HTERT RPE-1 (cell line): ENCODE data around the gene FNDC3B.

Experiments
- in situ Hi-C: fragments of 300-500 bp; cut with MboI; formaldehyde crosslinking; loops from 4 replicates; pipeline ENCODE4 v1.14.3; 2020; ENCODE audit warnings: low sequenced_read_pairs

FNDC3B gene

GRCh38 chr3:172300862-172301261 lies 261.5 kb downstream of the FNDC3B start:
- in situ Hi-C loops: no loop called here

- in situ Hi-C loops: no loop called here
These were observed 262.8 kb downstream of the FNDC3B start for GRCh38 chr3:172302203-172302602.

GRCh38 chr3:172303181-172303580 lies 263.8 kb downstream of the FNDC3B start:
- in situ Hi-C loops: no loop called here

- in situ Hi-C loops: no loop called here
These were observed 264.7 kb downstream of the FNDC3B start for GRCh38 chr3:172303941-172304558.

GRCh38 chr3:172305552-172305951 lies 266.2 kb downstream of the FNDC3B start:
- in situ Hi-C loops: no loop called here

GRCh38 chr3:172305974-172306373 lies 266.6 kb downstream of the FNDC3B start:
- in situ Hi-C loops: no loop called here

- in situ Hi-C loops: no loop called here
These were observed 267.8 kb downstream of the FNDC3B start for GRCh38 chr3:172307141-172307560.

- in situ Hi-C loops: no loop called here
These were observed 269.7 kb downstream of the FNDC3B start for GRCh38 chr3:172309059-172309458.

GRCh38 chr3:172309741-172310427 lies 270.5 kb downstream of the FNDC3B start:
- in situ Hi-C loops: no loop called here

GRCh38 chr3:172310428-172310760 lies 271.0 kb downstream of the FNDC3B start:
- in situ Hi-C loops: no loop called here

GRCh38 chr3:172311217-172311616 lies 271.8 kb downstream of the FNDC3B start:
- in situ Hi-C loops: no loop called here

- in situ Hi-C loops: no loop called here
These were observed 272.6 kb downstream of the FNDC3B start for GRCh38 chr3:172312001-172312400.

- in situ Hi-C loops: no loop called here
These were observed 273.3 kb downstream of the FNDC3B start for GRCh38 chr3:172312711-172313110.

- in situ Hi-C loops: no loop called here
These were observed 274.3 kb downstream of the FNDC3B start for GRCh38 chr3:172313671-172314070.

- in situ Hi-C loops: no loop called here
These were observed 275.3 kb downstream of the FNDC3B start for GRCh38 chr3:172314591-172315160.

GRCh38 chr3:172315401-172316091 lies 276.2 kb downstream of the FNDC3B start:
- in situ Hi-C loops: no loop called here

- in situ Hi-C loops: no loop called here
These were observed 277.4 kb downstream of the FNDC3B start for GRCh38 chr3:172316758-172317157.

GRCh38 chr3:172317481-172317880 lies 278.1 kb downstream of the FNDC3B start:
- in situ Hi-C loops: no loop called here

GRCh38 chr3:172317984-172318383 lies 278.6 kb downstream of the FNDC3B start:
- in situ Hi-C loops: no loop called here

GRCh38 chr3:172319595-172319994 lies 280.2 kb downstream of the FNDC3B start:
- in situ Hi-C loops: no loop called here

GRCh38 chr3:172320468-172320867 lies 281.1 kb downstream of the FNDC3B start:
- in situ Hi-C loops: no loop called here

- in situ Hi-C loops: no loop called here
These were observed 281.7 kb downstream of the FNDC3B start for GRCh38 chr3:172321035-172321434.
